B cell (primary cell): ENCODE data around the gene XYLT1. TPM values are rescaled to one million over a fixed set of nuclear protein-coding genes. Genes with fewer than 3 reads are reported as not detected.
A peak's percentile ranks its signal among the peaks of the same experiment; 100 is the strongest.

Experiments used
- ATAC-seq: fragments of 200-7000 bp; cut with Tn5 transposase; one replicate; pipeline ENCODE4 v1.10.0; 2021; ENCODE audit warnings: low read depth, mild to moderate bottlenecking, moderate number of reproducible peaks, moderate library complexity
- CTCF ChIA-PET: fragments of 350-600 bp; sonication (Branson Sonifier 250); formaldehyde crosslinking; loops from one replicate; lab custom pipeline; 2021; ENCODE audit warnings: antibody characterized with exemption, inconsistent platforms; lab: Charles Lee
- POLR2A ChIA-PET: fragments of 350-600 bp; sonication (Branson Sonifier 250); formaldehyde crosslinking; loops from one replicate; lab custom pipeline; 2021; ENCODE audit warnings: antibody characterized with exemption; lab: Charles Lee
- DNase-seq: peaks from one replicate; pipeline ENCODE4 v3.0.0; 2013
- H2AFZ ChIP-seq: 2 replicates; pipeline ENCODE4 v1.6.1; 2012; ENCODE audit warnings: mild to moderate bottlenecking, low read depth, low read length; ENCODE audit not compliant: insufficient read depth, poor library complexity, severe bottlenecking
- H3K27ac ChIP-seq, 2 donors: 1 replicate in 1 of 2; 2 replicates in 1 of 2; pipeline ENCODE4 v1.5.1; 2012 to 2013; ENCODE audit warnings: low read length in 2 of 2, mild to moderate bottlenecking in 2 of 2, moderate library complexity in 1 of 2
- H3K27me3 ChIP-seq, 4 experiments: fragments of 200-600 bp in 1 of 4; sonication (generic) in 1 of 4; replicated peaks in 1 of 4; 1 replicate in 2 of 4; 2 replicates in 2 of 4; pipeline versions ENCODE4 v1.6.1 to v1.7.0; 2013 to 2016; ENCODE audit warnings: low read length in 3 of 4, mild to moderate bottlenecking in 2 of 4, mixed read lengths in 1 of 4, moderate library complexity in 1 of 4; ENCODE audit not compliant: insufficient read depth in 4 of 4, control insufficient read depth in 3 of 4; ENCODE audit errors: control extremely low read depth in 1 of 4
- H3K36me3 ChIP-seq, 2 experiments: replicated peaks in 1 of 2; 1 replicate in 1 of 2; 2 replicates in 1 of 2; pipeline versions ENCODE4 v1.6.1 to v1.7.1; 2013; ENCODE audit warnings: low read length in 1 of 2; ENCODE audit not compliant: insufficient read depth in 2 of 2, control insufficient read depth in 1 of 2; ENCODE audit errors: control extremely low read depth in 1 of 2, extremely low read depth in 1 of 2
- H3K4me1 ChIP-seq, 2 donors: fragments of 200-600 bp in 1 of 2; sonication (generic) in 1 of 2; 1 replicate in 1 of 2; 2 replicates in 1 of 2; pipeline versions ENCODE4 v1.5.1 to v1.6.1; 2013 to 2017; ENCODE audit warnings: low read length in 2 of 2; ENCODE audit not compliant: control insufficient read depth in 2 of 2, insufficient read depth in 2 of 2
- H3K4me2 ChIP-seq: replicated peaks from 2 replicates; pipeline ENCODE3; 2012; ENCODE audit warnings: mild to moderate bottlenecking, low read depth, low read length; ENCODE audit not compliant: poor library complexity, severe bottlenecking
- H3K4me3 ChIP-seq, 5 experiments: fragments of 200-600 bp in 1 of 5; sonication (generic) in 1 of 5; 1 replicate in 3 of 5; 2 replicates in 2 of 5; pipeline versions ENCODE4 v1.5.1 to v1.7.0; 2011 to 2016; ENCODE audit warnings: low read length in 4 of 5, mild to moderate bottlenecking in 4 of 5, low read depth in 2 of 5, control low read depth in 1 of 5, moderate library complexity in 1 of 5; ENCODE audit not compliant: insufficient read depth in 1 of 5; ENCODE audit errors: control extremely low read depth in 1 of 5, extremely low read depth in 1 of 5
- H3K79me2 ChIP-seq: fragments of 200-600 bp; sonication (generic); one replicate; pipeline ENCODE4 v1.6.0; 2016; ENCODE audit warnings: low read length; ENCODE audit not compliant: control insufficient read depth, insufficient read depth
- H3K9ac ChIP-seq: fragments of 200-600 bp; sonication (generic); 2 replicates; pipeline ENCODE4 v1.6.1; 2017; ENCODE audit warnings: mild to moderate bottlenecking, low read length, moderate library complexity
- H3K9me3 ChIP-seq, 3 donors: one replicate each; pipeline versions ENCODE4 v1.6.1 to v1.7.1; 2013; ENCODE audit warnings: low read length in 2 of 3; ENCODE audit not compliant: control insufficient read depth in 2 of 3, insufficient read depth in 1 of 3; ENCODE audit errors: control extremely low read depth in 1 of 3
- H4K20me1 ChIP-seq: 2 replicates; pipeline ENCODE4 v1.6.0; 2012; ENCODE audit warnings: mild to moderate bottlenecking, low read length; ENCODE audit not compliant: insufficient read depth, control insufficient read depth, poor library complexity, severe bottlenecking
- H3K27ac Mint-ChIP-seq: one replicate; pipeline ENCODE4 v1.8.0; 2021; ENCODE audit warnings: mixed read lengths
- H3K27me3 Mint-ChIP-seq: one replicate; pipeline ENCODE4 v1.8.0; 2021; ENCODE audit warnings: mixed read lengths
- H3K4me1 Mint-ChIP-seq: one replicate; pipeline ENCODE4 v1.8.0; 2021; ENCODE audit warnings: mixed read lengths
- H3K4me3 Mint-ChIP-seq: one replicate; pipeline ENCODE4 v1.8.0; 2021; ENCODE audit warnings: mixed read lengths
- H3K9me3 Mint-ChIP-seq: one replicate; pipeline ENCODE4 v1.8.0; 2022; ENCODE audit warnings: mixed read lengths; ENCODE audit not compliant: insufficient read depth
- CTCF ChIP-seq: fragments of 200-600 bp; IDR thresholded peaks from one replicate; pipeline ENCODE4 v1.8.0; 2022; ENCODE audit warnings: antibody characterized with exemption, mild to moderate bottlenecking
- EZH2 ChIP-seq: IDR thresholded peaks from 2 replicates; pipeline ENCODE4 v1.6.1; 2012; ENCODE audit warnings: borderline replicate concordance, low read depth, mild to moderate bottlenecking, moderate library complexity, low read length; ENCODE audit not compliant: insufficient read depth, poor library complexity, severe bottlenecking
- WGBS: methylation state at CpG from one replicate; pipeline ENCODE4 v1.1.5; 2013; ENCODE audit warnings: missing lambda C conversion rate; ENCODE audit not compliant: insufficient coverage; 5-methylcytosine and 5-hydroxymethylcytosine counted together
- intact Hi-C: fragments of 100-400 bp; cut with micrococcal nuclease; formaldehyde crosslinking; loops from one replicate; pipeline ENCODE4 v1.10.0; 2022
- polyA plus RNA-seq: library from polyadenylated mRNA; depleted of rRNA; stranded (reverse); fragments of >200 nt; gene quantifications from 2 replicates; pipeline ENCODE4 v1.2.3, GENCODE V29; 2012
- total RNA-seq, 2 donors: library from RNA; stranded (reverse); fragments of 120-200 nt in 1 of 2; gene quantifications; 1 replicate in 1 of 2; 2 replicates in 1 of 2; pipeline versions ENCODE4 v1.2.3 to v1.2.4, GENCODE V29; 2013 to 2022

XYLT1 gene
- total and polyA plus RNA-seq, 2 donors (not counting 1 experiment from before 2014, with no cell fraction given), result 8.7 to 59.6 TPM

- H2AFZ ChIP-seq, result no peak overlapping the region
- H3K27me3 ChIP-seq, result no peaks in the 10 kb centered on the region
- ChIA-PET POLR2A (interaction anchor here (0.7 to 1.9 kb wide), 7 partner anchors 8 to 83 kb away, joined by 3 to 7 read pairs (median 5); no protein-coding TSS in a partner anchor), CTCF (interaction anchor here (0.7 to 2.9 kb wide), 15 partner anchors 11 to 201 kb away, joined by 3 to 18 read pairs (median 4); no protein-coding TSS in a partner anchor)
- H3K4me2 ChIP-seq, result peak overlapping the region; percentile 62
- peaks cover 61 to 81% of the 10 kb centered on the region in 2 donors for H3K4me1 ChIP-seq
- H3K27ac Mint-ChIP-seq, result peak overlapping the region; percentile 77
- WGBS, result 7% methylated on average over 3 of the region's 11 CpGs
- peaks cover 83% of the 10 kb centered on the region for H3K79me2 ChIP-seq
- peak; percentile 90 for DNase-seq
- peak overlapping the region; percentile 66 for H3K4me3 Mint-ChIP-seq
- H3K27ac ChIP-seq, result peak overlapping the region; percentile 84 to 89
- peak; percentile 90 for ATAC-seq
- no peaks in the 10 kb centered on the region for H3K9me3 ChIP-seq
- no peaks in the 10 kb centered on the region for H3K27me3 Mint-ChIP-seq
- peak overlapping the region; percentile 25 for H3K9ac ChIP-seq
- TF ChIP-seq CTCF (no peak), EZH2 (no peak)
- H3K4me3 ChIP-seq, result peak overlapping the region in 2 of 5 experiments; percentile 27 to 30
- H3K9me3 Mint-ChIP-seq, result no peaks in the 10 kb centered on the region
- H4K20me1 ChIP-seq, result no peaks in the 10 kb centered on the region
- peaks cover 72% of the 10 kb centered on the region for H3K4me1 Mint-ChIP-seq
- H3K36me3 ChIP-seq, result no peaks in the 10 kb centered on the region
- intact Hi-C loops, result loop anchor here (1.0 to 5.0 kb wide), 6 partner anchors 8 to 85 kb away; no protein-coding TSS in a partner anchor
Measured at GRCh38 chr16:17377360-17378324, 93.1 kb downstream of the XYLT1 start.
